ENCODE measurements around the gene ATP9B.
A peak's percentile ranks its signal among the peaks of the same experiment; 100 is the strongest.

ATP9B gene

GRCh38 chr18:79068937-79069716 lies at the start of gene ATP9B:
TSS of gene ATP9B (plus strand) at chr18:79069394. CDS start at chr18:79069411, 17 bp downstream.
- no peak for FAIRE-seq

GRCh38 chr18:79019881-79020280 lies 49.3 kb upstream of the ATP9B start:
- no peak for FAIRE-seq

GRCh38 chr18:79022603-79023002 lies 46.6 kb upstream of the ATP9B start:
- no peak for FAIRE-seq

- FAIRE-seq = no peak
These were observed 42.7 kb upstream of the ATP9B start for GRCh38 chr18:79026491-79026890.

- FAIRE-seq = no peak
These were observed 38.5 kb upstream of the ATP9B start for GRCh38 chr18:79030680-79031079.

- FAIRE-seq = no peak
These were observed 26.9 kb upstream of the ATP9B start for GRCh38 chr18:79042276-79042675.

GRCh38 chr18:79043288-79043687 lies 25.9 kb upstream of the ATP9B start:
- no peak for FAIRE-seq

GRCh38 chr18:79046522-79046921 lies 22.7 kb upstream of the ATP9B start:
- FAIRE-seq = no peak

- no peak for FAIRE-seq
These were observed 21.5 kb upstream of the ATP9B start for GRCh38 chr18:79047556-79048244.

- FAIRE-seq = no peak
These were observed 21.0 kb upstream of the ATP9B start for GRCh38 chr18:79048245-79048632.

GRCh38 chr18:79049506-79049905 lies 19.7 kb upstream of the ATP9B start:
- no peak for FAIRE-seq

- no peak for FAIRE-seq
These were observed 19.2 kb upstream of the ATP9B start for GRCh38 chr18:79050005-79050404.

GRCh38 chr18:79056827-79057367 lies 12.3 kb upstream of the ATP9B start:
- FAIRE-seq = no peak

- FAIRE-seq = no peak
These were observed 11.2 kb upstream of the ATP9B start for GRCh38 chr18:79058007-79058406.

GRCh38 chr18:79062806-79063205 lies 6.4 kb upstream of the ATP9B start:
- FAIRE-seq = no peak

GRCh38 chr18:79064228-79064627 lies 5.0 kb upstream of the ATP9B start:
- no peak for FAIRE-seq

GRCh38 chr18:79065802-79066201 lies 3.4 kb upstream of the ATP9B start:
- no peak for FAIRE-seq

- no peak for FAIRE-seq
These were observed 1.6 kb upstream of the ATP9B start for GRCh38 chr18:79067611-79068010.

- FAIRE-seq = no peak
These were observed 755 bp upstream of the ATP9B start for GRCh38 chr18:79068341-79068936.

GRCh38 chr18:79069717-79070151 lies 540 bp downstream of the ATP9B start:
- peak; percentile 47 for FAIRE-seq

- no peak for FAIRE-seq
These were observed 1.3 kb downstream of the ATP9B start for GRCh38 chr18:79070486-79070885.

GRCh38 chr18:79071037-79071436 lies 1.8 kb downstream of the ATP9B start:
- FAIRE-seq = no peak

- FAIRE-seq = no peak
These were observed 2.5 kb downstream of the ATP9B start for GRCh38 chr18:79071503-79072210.

All from colon (tissue), 2 donors.